Uterus (tissue), 2 donors: ENCODE results near the gene HTT.

Experiments used
- POLR2A ChIP-seq, 2 donors: fragments of 450-650 bp; IDR thresholded peaks; one replicate each; pipeline ENCODE4 v1.6.1; 2016; ENCODE audit warnings: antibody characterized with exemption in 2 of 2, mild to moderate bottlenecking in 1 of 2, moderate library complexity in 1 of 2
- TF ChIP-seq, protein P1 (sequence below), 4 experiments: fragments of 200-600 bp in 2 of 4; fragments of 450-650 bp in 2 of 4; sonication (generic) in 2 of 4; IDR thresholded peaks; one replicate each; pipeline ENCODE4 v1.5.1; 2016 to 2019; ENCODE audit warnings: antibody characterized with exemption in 4 of 4, mild to moderate bottlenecking in 2 of 4, moderate library complexity in 1 of 4

DNA sequence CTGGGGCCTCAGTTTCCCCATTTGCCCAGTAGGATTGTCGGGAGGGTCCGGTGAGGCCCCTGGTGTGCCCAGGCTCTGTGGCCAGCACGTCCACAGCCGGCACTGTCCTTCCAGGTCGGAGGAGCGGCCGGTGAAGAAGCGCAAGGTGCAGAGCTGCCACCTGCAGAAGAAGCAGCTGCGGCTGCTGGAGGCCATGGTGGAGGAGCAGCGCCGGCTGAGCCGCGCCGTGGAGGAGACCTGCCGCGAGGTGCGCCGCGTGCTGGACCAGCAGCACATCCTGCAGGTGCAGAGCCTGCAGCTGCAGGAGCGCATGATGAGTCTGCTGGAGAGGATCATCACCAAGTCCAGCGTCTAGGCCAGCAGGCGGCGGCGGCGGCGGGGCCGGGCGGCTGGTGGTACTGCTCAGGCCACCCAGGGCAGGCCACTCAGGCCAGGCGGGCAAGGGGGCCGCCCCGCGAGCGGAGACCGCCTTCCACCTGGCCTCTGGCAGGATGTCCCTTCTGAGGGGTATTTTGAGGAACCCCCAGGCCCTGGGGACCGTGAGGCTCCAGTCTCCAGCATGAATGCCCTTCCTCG is 181.2 kb downstream of the HTT start:
- TF ChIP-seq, protein P1, sequence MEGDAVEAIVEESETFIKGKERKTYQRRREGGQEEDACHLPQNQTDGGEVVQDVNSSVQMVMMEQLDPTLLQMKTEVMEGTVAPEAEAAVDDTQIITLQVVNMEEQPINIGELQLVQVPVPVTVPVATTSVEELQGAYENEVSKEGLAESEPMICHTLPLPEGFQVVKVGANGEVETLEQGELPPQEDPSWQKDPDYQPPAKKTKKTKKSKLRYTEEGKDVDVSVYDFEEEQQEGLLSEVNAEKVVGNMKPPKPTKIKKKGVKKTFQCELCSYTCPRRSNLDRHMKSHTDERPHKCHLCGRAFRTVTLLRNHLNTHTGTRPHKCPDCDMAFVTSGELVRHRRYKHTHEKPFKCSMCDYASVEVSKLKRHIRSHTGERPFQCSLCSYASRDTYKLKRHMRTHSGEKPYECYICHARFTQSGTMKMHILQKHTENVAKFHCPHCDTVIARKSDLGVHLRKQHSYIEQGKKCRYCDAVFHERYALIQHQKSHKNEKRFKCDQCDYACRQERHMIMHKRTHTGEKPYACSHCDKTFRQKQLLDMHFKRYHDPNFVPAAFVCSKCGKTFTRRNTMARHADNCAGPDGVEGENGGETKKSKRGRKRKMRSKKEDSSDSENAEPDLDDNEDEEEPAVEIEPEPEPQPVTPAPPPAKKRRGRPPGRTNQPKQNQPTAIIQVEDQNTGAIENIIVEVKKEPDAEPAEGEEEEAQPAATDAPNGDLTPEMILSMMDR (IDR thresholded peaks at IDR 0.05), result no peak
- TF ChIP-seq POLR2A (IDR thresholded peaks at IDR 0.05), result no peak
